HT-29 (cell line): ENCODE measurements around the gene IPO11. TPM values are rescaled to one million over a fixed set of nuclear protein-coding genes. Genes with fewer than 3 reads are reported as not detected.
"Not testable (repeated sequence)": the region's sequence is repeated elsewhere in the genome, so short reads cannot be mapped to it uniquely, and the experiment has no call there.

Source experiments
- DNase-seq: peaks from one replicate; pipeline ENCODE4 v3.0.0-alpha.2; 2015; ENCODE audit warnings: low spot score
- total RNA-seq: library from RNA; depleted of rRNA; stranded (reverse); fragments of >200 nt; shearing (Covaris generic); gene quantifications from 2 replicates; pipeline ENCODE4 v1.2.3, GENCODE V29; 2014

The IPO11 gene
- total RNA-seq, 1 experiment from 2014 or later: 16.7 TPM

DNA sequence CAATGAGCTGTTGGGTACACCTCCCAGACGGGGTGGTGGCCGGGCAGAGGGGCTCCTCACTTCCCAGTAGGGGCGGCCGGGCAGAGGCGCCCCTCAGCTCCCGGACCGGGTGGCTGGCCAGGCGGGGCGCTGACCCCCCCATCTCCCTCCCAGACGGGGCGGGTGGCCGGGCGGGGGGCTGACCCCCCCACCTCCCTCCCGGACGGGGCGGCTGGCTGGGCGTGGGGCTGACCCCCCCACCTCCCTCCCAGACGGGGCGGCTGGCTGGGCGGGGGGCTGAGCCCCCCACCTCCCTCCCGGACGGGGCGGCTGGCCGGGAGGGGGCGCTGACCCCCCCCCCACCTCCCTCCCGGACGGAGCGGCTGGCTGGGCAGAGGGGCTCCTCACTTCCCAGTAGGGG, 100.5 kb downstream of the IPO11 start:
- not testable (repeated sequence) for DNase-seq

DNA sequence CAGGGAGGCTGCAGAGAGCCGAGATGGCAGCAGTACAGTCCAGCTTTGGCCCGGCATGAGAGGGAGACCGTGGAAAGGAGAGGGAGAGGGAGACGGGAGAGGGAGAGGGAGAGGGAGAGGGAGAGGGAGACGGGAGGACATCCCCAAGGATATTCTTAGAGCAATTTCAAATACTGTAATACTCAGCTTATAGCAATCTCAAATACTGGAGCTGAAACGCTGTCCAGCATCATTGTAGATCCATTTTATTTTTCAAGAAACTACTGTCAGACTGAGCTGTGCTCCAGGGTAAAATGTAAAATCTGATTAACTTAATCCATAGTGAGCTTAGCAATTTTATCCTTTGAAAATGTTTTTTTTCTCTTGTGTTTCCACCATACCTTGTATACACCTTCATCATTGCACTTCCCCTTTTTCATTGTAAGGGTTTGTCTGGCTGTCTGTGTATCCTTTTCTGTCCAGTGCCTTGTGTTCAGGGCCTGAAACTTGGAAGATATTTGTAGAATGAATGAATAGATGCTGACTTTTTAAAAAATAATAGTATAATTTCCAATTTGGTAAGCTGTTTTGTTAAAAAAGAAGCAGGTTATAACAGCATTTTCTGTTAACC, 102.1 kb downstream of the IPO11 start:
- no peak for DNase-seq

DNA sequence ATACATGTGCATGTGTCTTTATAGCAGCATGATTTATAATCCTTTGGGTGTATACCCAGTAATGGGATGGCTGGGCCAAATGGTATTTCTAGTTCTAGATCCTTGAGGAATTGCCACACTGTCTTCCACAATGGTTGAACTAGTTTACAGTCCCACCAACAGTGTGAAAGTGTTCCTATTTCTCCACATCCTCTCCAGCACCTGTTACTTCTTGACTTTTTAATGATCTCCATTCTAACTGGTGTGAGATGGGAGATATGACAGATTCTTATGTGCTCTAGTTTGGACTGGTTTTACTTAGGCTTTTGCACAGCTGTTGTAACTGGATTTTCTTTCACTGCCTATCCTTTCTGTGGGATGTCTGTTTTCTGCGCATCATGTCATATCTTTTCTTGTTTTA, 108.2 kb downstream of the IPO11 start:
- not testable (repeated sequence) for DNase-seq

DNA sequence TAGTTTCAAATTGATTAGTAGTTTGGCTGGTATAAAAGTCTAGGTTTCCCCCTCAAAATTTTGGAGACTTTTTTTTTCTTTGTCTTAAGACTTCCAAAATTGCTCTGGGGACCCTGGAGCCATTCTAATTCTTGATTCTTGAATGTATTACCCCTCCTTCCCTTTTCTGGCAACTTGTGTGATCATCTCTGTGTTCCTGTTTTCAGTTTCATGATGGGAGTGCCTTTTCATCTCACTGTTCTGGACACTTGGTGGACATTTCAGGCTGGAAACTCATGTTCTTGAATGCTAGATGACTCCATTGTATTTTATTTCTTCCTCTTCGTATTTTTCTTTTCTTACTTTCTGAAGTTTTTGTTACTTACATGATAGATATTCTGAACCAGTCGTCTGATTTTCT, 108.8 kb downstream of the IPO11 start:
- no peak for DNase-seq

DNA sequence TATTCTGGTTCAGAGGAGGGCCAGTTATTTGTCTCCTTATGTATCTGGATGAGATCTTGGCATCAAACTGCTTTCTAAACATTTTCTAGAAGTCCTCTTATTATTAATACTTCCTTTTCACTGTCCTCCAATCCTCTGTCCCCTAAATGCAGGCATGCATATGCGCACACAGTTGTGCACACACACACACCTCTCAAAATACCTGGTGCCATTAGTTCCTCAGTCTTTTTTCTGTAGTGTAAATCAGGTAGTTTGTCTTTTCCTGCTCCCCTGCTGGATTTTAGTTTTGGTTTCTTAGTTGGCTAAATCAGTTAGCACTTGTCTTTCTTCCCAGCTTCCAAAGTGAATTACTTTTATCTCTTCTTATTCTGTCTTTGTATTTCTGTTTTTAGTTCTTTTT, 110.2 kb downstream of the IPO11 start:
- DNase-seq: no peak

DNA sequence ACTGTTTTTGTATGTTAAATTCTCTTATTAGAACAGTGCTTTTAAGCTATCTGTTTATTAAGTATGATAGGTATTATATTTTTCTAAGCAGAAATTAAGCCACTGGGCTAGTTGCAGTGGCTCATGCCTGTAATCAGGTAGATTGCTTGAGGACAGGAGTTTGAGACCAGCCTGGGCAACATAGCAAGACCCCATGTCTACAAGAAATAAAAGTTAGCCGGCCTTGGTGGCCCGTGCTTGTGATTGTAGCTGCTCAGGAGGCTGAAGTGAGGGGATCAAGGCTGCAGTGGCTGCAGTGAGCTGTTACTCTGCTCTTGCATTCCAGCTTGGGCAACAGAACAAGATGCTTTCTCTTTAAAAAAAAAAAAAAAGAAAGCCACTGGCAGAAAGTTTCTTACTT, 121.0 kb downstream of the IPO11 start:
- DNase-seq: no peak

DNA sequence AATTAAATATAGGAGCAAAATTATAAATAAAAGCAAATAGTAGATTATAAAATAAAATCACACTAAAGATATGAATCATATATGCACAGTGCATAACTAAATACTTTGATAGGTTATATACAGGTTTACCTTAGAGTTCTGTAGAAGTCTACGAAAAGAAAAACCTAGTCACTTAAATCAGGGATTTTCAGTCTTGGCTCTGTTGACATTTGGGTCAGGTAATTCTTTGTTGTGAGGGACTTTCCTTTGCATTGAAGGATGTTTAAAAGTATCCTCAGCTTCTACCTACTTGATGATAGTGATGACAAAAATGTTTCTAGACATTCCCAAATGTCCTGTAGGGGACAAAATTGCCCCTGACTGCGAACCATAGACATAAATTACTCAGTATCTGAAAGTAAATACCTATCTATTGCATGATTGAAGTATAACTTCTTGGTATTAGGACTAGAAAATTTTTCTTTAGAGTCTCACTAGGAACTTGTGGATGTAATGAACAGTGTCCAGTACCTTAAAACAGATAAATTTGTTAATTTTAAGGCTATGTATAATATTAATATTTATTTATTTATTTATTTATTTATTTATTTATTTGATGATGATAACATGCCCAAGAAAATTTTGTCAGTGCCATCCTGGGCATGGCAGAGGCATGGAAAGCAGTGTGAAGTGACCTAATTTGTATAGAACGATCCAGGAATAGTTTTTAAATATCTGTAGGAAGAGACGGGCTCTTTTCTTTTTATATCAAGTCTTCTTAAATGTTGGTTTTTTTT, 122.1 kb downstream of the IPO11 start:
- DNase-seq: no peak

DNA sequence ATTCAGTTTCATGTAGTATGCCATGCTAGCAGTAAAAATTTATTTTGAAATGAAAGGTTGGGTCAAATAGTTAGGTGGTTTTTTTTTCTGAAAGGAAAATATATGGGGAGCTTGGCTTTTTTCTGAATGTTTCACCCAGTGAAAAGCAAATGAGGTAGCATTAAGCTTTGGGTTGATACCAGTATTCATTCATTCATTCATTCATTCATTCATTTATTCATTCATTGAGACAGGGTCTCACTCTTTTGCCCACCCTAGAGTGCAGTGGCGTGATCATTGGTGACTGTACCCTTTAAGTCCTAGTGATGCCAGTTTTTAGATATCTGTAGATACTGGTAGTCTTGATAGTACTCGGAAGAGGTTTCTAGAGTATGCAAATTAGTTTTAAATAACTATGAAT, 123.7 kb downstream of the IPO11 start:
- no peak for DNase-seq

DNA sequence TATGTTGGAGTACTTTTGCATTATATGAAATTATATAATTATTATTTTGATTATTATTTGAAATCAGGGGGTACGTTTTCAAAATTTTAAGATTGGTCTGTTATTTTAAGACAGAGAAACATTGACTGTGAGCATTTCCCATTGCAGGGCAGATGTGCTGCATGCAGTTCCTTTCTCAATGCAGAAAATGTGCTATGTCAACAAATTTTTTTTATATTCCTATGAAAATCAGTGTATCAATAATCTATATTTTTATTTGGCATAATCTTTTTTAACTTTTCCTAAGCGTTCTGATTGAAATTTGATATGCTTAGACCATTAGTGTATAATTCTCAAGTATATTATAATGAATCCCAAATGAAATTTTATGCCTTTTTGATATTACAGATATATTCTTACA, 124.2 kb downstream of the IPO11 start:
- no peak for DNase-seq

DNA sequence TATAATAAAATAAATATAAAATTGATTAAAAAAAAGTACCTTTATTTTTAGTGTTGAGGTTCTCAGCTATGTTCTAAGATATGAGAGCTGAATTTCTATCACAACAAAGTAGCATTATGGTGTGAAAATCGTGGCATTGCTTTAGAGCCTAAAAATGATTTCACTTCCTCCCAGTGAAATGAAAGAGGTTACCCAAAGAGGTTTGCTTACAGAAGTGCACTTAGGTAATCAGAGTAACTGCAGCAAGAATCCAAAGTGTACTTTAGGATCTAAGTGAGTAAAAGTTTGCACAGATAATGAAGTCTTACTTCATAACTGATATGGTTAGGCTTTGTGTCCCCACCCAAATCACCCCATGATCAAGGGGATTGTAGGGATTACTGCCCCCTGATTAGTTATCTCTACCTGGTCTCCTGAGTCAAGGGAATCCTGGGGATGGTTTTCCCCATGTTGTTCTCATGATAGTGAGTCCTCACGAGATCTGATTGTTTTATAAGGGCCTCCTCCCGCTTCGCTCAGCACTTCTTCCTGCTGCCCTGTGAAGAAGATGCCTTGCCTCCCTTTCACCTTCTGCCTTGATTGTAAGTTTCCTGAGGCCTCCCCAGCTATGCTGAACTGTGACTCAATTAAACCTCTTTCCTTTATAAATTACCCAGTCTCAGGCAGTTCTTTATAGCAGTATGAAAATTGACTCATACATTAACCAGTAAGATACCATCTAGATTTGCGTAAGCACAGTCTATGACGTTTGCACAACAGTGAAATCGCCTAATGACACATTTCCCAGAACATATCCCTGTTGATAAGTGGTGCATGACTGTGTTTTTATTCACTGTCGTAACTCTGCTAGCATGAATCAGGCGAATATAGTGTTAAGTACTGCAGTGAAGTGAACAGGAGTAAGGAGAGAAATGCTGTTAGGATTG, 125.7 kb downstream of the IPO11 start:
- no peak for DNase-seq

DNA sequence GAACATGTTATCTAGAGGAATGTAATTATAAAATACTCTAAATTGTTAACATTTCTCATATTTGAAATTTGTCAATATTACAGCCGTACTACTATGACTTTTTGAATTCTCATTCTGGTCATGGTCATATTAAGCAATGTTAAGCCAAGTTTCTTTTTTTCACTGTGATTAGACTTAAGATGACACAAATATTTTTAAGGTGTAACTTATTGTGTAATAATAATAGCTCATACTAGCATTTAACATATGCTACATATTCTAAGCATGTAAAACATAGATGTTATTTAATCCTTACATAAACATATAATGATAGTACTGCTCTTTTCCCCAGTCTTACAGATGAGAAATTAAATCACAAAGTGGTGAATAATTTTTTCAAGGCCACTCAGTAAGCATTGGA, 130.2 kb downstream of the IPO11 start:
- no peak for DNase-seq

DNA sequence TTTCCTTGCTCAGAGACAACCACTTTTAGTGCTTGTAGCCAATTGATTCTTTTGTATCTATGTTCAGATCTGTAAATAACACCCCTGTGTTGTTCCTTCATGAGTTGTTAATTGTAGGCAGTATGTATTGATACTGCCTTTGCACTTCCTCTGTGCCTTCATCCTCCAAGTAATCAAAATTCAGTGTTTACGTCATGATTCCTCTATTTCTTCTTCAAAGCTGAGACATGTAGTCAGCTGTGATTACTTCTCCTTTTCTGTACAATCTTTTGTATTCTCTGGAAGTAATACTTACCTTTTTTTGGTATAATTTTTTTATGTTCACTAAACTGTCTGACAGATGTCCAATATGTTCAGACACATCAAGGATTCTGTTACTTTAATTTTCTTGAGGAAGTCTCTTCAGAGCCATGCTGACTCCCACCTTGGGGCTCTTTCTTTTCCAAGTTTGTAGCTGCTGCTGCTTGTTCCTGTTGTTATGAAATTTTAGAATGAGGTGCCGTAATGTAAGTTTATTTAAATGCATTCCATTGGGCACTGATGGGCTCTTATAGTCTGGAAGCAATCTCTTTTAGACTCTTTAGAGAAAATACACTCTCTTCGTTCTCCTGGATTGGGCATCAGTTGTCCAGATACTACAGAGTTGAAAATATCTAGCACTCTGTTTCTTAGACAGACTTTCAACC, 135.5 kb downstream of the IPO11 start:
- no peak for DNase-seq

DNA sequence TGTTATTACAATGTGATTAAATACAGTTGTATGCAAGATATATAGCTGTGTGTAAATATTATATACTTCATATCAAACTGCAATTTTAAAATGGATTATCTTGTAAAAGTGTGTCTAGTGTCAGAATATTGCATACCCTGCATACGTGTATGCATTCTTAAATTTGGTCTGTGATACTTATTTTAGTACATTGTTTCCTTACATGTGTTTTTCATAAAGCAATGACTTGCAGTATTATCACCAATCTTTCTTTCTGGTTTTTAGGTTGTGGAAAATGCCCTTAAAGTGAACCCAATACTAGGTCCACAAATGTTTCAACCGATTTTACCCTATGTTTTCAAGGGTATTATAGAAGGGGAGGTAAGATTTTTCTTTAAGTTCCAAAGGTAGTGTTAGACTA, 137.5 kb downstream of the IPO11 start:
- no peak for DNase-seq

DNA sequence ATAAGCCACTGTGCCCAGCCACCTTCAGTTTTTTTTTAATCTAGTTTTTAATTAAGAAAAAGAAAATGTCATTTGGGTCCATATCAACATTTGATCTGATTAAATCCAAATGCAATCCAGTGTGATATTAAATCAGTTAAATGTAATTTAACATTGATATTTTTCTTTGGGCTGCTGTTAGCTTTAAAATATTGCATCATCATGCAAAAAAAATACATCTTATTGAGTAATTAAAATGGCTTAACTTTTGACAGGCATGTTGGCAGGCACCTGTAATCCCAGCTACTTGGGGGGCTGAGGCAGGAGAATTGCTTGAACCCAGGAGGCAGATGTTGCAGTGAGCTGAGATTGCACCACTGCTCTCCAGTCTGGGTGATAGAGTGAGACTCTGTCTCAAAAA, 143.4 kb downstream of the IPO11 start:
- no peak for DNase-seq

DNA sequence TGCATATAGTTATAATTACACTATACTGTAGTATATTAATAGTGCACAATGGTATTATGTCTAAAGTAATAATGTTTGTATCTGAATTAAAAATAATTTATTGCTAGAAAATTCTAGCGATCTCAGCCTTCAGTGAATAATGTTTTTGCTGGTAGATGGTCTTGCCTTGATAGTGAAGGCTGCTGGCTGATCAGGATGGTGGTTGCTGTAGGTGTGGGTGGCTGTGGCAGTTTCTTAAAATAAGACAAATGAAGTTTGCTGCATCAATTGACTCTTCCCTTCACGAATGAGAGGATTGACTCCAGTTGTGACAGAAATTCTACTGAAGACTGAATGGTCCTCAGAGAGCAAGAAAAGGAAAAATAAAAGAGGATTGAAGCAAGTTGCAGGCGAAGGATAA, 146.4 kb downstream of the IPO11 start:
- DNase-seq: no peak

DNA sequence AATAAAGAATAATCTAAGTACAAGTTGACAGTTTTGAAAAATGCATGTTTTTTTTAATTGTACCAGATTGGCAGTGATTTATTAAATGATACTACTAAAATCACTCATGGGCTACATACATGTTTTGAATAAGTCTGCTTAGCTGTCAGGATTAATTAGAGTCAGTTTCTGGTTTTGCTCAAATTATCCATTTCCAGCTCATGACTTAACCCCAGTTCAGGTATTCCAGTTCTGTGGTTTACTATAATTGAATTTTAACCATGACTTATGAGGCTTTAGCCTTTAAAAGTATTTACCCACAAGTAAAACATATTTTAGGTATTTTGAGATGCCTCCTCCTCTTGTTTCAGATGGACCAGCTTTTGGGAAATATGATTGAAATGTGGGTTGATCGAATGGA, 148.2 kb downstream of the IPO11 start:
- no peak for DNase-seq

DNA sequence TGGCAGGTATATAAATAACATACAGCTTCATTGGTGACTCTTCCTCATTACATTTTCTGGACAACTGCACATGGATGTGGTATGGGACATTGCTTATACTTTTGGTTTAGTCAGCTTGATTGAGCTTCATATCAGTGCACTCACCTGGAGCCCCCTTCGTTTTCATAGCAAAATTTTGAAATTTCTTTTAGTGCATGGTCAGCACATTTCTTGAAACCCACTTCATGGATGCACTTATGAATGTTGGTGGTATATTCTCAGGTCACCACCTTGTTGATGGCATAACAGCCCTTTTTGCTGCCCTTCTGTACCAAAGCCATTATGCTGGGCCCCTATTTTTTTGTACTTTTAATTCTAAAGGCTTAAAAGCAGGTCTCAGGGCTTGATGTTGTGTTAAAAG, 149.3 kb downstream of the IPO11 start:
- DNase-seq: no peak

DNA sequence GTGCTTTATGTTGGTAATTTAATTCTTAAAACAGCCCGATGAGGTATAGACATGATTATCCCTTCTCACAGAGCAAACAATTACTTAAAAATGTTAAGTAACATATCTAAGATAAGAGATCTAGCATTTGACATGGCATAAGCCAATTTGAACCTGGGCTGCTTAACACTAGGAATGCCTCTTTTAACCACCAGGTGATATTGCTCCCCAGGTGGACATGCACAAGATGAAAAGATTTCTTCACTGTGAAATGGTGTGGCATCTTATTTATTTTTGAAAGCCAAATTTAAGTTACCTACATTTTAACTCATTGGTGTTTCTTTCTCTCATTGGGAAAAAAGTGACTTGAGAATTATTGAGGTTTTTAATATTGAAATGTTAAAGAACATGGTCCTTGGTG, 150.3 kb downstream of the IPO11 start:
- no peak for DNase-seq

DNA sequence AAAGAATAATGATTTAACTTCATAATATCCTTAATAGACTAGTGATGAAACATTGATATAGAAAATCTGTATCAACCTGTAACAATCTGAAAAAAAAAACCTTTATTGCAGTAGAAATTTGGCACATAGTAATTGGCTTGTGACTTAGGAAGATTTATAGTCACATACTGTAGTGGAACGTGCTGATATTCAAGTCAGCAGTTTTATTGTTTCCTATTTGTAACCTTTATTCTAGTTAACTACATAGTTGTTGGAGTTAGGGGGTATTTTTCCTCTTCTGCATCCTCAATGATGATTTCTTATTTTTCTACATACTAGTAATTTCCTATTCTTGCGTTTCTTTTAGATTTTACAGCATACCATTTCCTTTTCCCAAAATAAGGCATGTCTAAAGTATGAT, 151.5 kb downstream of the IPO11 start:
- DNase-seq: no peak

DNA sequence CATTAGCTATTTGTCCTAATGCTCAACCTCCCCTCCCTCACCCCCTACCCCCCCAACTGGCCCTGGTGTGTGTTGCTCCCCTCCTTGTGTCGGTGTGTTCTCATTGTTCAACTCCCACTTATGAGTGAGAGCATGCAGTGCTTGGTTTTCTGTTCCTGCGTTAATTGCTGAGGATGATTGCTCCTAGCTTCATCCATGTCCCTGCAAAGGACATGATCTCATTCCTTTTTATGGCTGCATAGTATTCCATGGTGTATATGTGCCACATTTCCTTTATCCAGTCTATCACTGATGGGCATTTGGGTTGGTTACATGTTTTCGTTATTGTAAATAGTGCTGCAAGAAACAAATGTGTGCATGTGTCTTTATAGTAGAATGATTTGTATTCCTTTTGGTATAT, 153.2 kb downstream of the IPO11 start:
- not testable (repeated sequence) for DNase-seq

DNA sequence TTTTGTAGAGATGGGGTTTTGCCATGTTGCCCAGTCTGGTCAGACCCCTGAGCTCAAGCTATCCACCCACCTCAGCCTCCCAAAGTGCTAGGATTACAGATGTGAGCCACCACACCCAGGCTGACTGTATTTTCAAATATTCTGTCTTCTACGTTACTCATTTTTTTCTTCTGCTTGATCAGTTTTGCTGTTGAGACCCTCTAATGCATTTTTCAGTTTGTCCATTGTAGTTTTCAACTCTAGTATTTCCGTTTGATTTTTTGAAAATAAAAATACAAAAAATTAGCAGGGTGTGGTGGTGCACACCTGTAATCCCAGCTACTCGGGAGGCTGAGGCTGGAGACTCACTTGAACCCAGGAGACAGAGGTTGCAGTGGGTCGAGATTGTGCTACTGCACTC, 155.6 kb downstream of the IPO11 start:
- DNase-seq: no peak
